ENCODE results near the gene ZNF865.
"Not testable (repeated sequence)": the region's sequence is repeated elsewhere in the genome, so short reads cannot be mapped to it uniquely, and the experiment has no call there.

Gene ZNF865

GRCh38 chr19:55605637-55606470 lies at the start of gene ZNF865:
Gene ZNF865 (plus strand): TSS chr19:55605647. CDS start chr19:55613619, 7,972 bp downstream.
- peak; percentile 93 for DNase-seq

GRCh38 chr19:55559684-55560083 lies 45.8 kb upstream of the ZNF865 start:
- no peak for DNase-seq

- no peak for DNase-seq
Observed at GRCh38 chr19:55563261-55563690, 42.2 kb upstream of the ZNF865 start.

GRCh38 chr19:55566823-55567222 lies 38.6 kb upstream of the ZNF865 start:
- DNase-seq, result no peak

- DNase-seq, result no peak
Observed at GRCh38 chr19:55567708-55568328, 37.6 kb upstream of the ZNF865 start.

GRCh38 chr19:55569477-55569876 lies 36.0 kb upstream of the ZNF865 start:
- not testable (repeated sequence) for DNase-seq

- DNase-seq, result not testable (repeated sequence)
Observed at GRCh38 chr19:55573929-55574328, 31.5 kb upstream of the ZNF865 start.

- DNase-seq, result no peak
Observed at GRCh38 chr19:55576746-55577145, 28.7 kb upstream of the ZNF865 start.

GRCh38 chr19:55578031-55578760 lies 27.3 kb upstream of the ZNF865 start:
- no peak for DNase-seq

- no peak for DNase-seq
Observed at GRCh38 chr19:55578761-55579747, 26.4 kb upstream of the ZNF865 start.

- DNase-seq, result peak; percentile 32
Observed at GRCh38 chr19:55579766-55580621, 25.5 kb upstream of the ZNF865 start.

- peak; percentile 95 for DNase-seq
Observed at GRCh38 chr19:55580628-55581144, 24.8 kb upstream of the ZNF865 start, which contains the start of gene ZNF579. Gene ZNF579 (minus strand): TSS chr19:55580848. CDS start chr19:55579639, 1,209 bp downstream.

- DNase-seq, result peak; percentile 57
Observed at GRCh38 chr19:55581145-55581822, 24.2 kb upstream of the ZNF865 start.

GRCh38 chr19:55581823-55582223 lies 23.6 kb upstream of the ZNF865 start:
- no peak for DNase-seq

- not testable (repeated sequence) for DNase-seq
Observed at GRCh38 chr19:55582284-55582683, 23.2 kb upstream of the ZNF865 start.

GRCh38 chr19:55583897-55584296 lies 21.6 kb upstream of the ZNF865 start:
- DNase-seq, result not testable (repeated sequence)

- DNase-seq, result no peak
Observed at GRCh38 chr19:55584871-55585270, 20.6 kb upstream of the ZNF865 start.

GRCh38 chr19:55585658-55586339 lies 19.6 kb upstream of the ZNF865 start:
- DNase-seq, result no peak

- peak; percentile 99 for DNase-seq
Observed at GRCh38 chr19:55586976-55587668, 18.3 kb upstream of the ZNF865 start.

Data from OCI-M1 (cell line).